MCF 10A (cell line): ENCODE results near the gene SLC30A2. TPM values are rescaled to one million over a fixed set of nuclear protein-coding genes. Genes with fewer than 3 reads are reported as not detected.

ENCODE experiments used
- BruUV-seq: library from RNA; stranded (reverse); fragments of 400-500 nt; replicated peaks from 2 replicates; lab custom pipeline; 2021; lab: Mats Ljungman, UMichigan
- CTCF ChIA-PET: fragments of 300-600 bp; sonication (Branson Sonifier 250); formaldehyde crosslinking; extraction: SDS; loops from one replicate; lab custom pipeline; 2021; ENCODE audit warnings: antibody characterized with exemption, inconsistent platforms; lab: Yijun Ruan, JAX
- POLR2A ChIA-PET: fragments of 300-600, 350-650 bp; sonication (Branson Sonifier 250); formaldehyde crosslinking; extraction: SDS; loops from one replicate; lab custom pipeline; 2020; ENCODE audit warnings: antibody characterized with exemption, inconsistent platforms; lab: Yijun Ruan, JAX
- DNase-seq: peaks from one replicate; pipeline ENCODE4 v3.0.0-alpha.2; 2018; ENCODE audit not compliant: unreplicated experiment
- H3K27ac Mint-ChIP-seq: one replicate; pipeline ENCODE4 v1.8.0; 2022; ENCODE audit warnings: mild to moderate bottlenecking, low read depth, mixed read lengths; ENCODE audit not compliant: unreplicated experiment
- H3K27me3 Mint-ChIP-seq: one replicate; pipeline ENCODE4 v1.8.0; 2022; ENCODE audit warnings: mixed read lengths; ENCODE audit not compliant: insufficient read depth, unreplicated experiment
- H3K36me3 Mint-ChIP-seq: one replicate; pipeline ENCODE4 v1.8.0; 2022; ENCODE audit warnings: mild to moderate bottlenecking, moderate library complexity, mixed read lengths; ENCODE audit not compliant: insufficient read depth, unreplicated experiment
- H3K4me1 Mint-ChIP-seq: one replicate; pipeline ENCODE4 v1.8.0; 2022; ENCODE audit warnings: mixed read lengths; ENCODE audit not compliant: insufficient read depth, unreplicated experiment
- H3K4me3 Mint-ChIP-seq: one replicate; pipeline ENCODE4 v1.8.0; 2022; ENCODE audit warnings: mild to moderate bottlenecking, moderate library complexity, mixed read lengths; ENCODE audit not compliant: unreplicated experiment
- H3K9me3 Mint-ChIP-seq: one replicate; pipeline ENCODE4 v1.8.0; 2022; ENCODE audit warnings: mixed read lengths; ENCODE audit not compliant: unreplicated experiment
- CTCF ChIP-seq: fragments of 200-600 bp; IDR thresholded peaks from one replicate; pipeline ENCODE4 v1.8.0; 2022; ENCODE audit warnings: antibody characterized with exemption, mild to moderate bottlenecking; ENCODE audit not compliant: unreplicated experiment
- intact Hi-C: fragments of 100-400 bp; cut with micrococcal nuclease; formaldehyde crosslinking; loops from 2 replicates; pipeline ENCODE4 v1.14.1; 2022
- total RNA-seq: library from RNA; stranded (reverse); gene quantifications from 2 replicates; pipeline ENCODE4 v1.2.3, GENCODE V29; 2022

Gene SLC30A2
- total RNA-seq, 1 experiment from 2014 or later = not detected

GRCh38 chr1:26058052-26058595, 12.2 kb upstream of the SLC30A2 start:
- ChIA-PET CTCF (interaction anchor here (0.6 to 2.5 kb wide), 3 partner anchors 22 to 120 kb away, joined by 3 to 8 read pairs (median 3); no protein-coding TSS in a partner anchor), POLR2A (interaction anchor here (0.7 kb wide), 1 partner anchor 374 kb away, joined by 3 read pairs; the partner anchor contains the start of gene DHDDS)
- H3K27ac Mint-ChIP-seq = no peak overlapping the region
- H3K4me3 Mint-ChIP-seq = no peak overlapping the region
- H3K4me1 Mint-ChIP-seq = no peaks in the 10 kb centered on the region
- no peaks in the 10 kb centered on the region for H3K9me3 Mint-ChIP-seq
- no peak for DNase-seq
- peaks cover 50% of the 10 kb centered on the region for H3K27me3 Mint-ChIP-seq
- intact Hi-C loops = no loop called here
- no TSS peak for BruUV-seq
- no peaks in the 10 kb centered on the region for H3K36me3 Mint-ChIP-seq
- TF ChIP-seq CTCF = no peak

GRCh38 chr1:26057189-26057588, 11.3 kb upstream of the SLC30A2 start:
- Mint-ChIP-seq H3K4me1 (no peaks in the 10 kb centered on the region), H3K27ac (no peak overlapping the region), H3K4me3 (no peak overlapping the region), H3K36me3 (no peaks in the 10 kb centered on the region), H3K9me3 (no peaks in the 10 kb centered on the region), H3K27me3 (peaks cover 50% of the 10 kb centered on the region)
- CTCF ChIA-PET = interaction anchor here (2.5 kb wide), 1 partner anchor 21 kb away, joined by 8 read pairs; no protein-coding TSS in a partner anchor
- no TSS peak for BruUV-seq
- intact Hi-C loops = no loop called here
- DNase-seq = no peak
- POLR2A ChIA-PET = no interaction called here
- no peak for TF ChIP-seq CTCF

- Mint-ChIP-seq H3K9me3 (no peaks in the 10 kb centered on the region), H3K4me1 (no peaks in the 10 kb centered on the region), H3K36me3 (no peaks in the 10 kb centered on the region), H3K4me3 (no peak overlapping the region), H3K27me3 (peaks cover 48% of the 10 kb centered on the region), H3K27ac (no peak overlapping the region)
- intact Hi-C loops = no loop called here
- CTCF ChIA-PET = interaction anchor here (0.6 to 0.8 kb wide), 3 partner anchors 19 to 245 kb away, joined by 3 read pairs; no protein-coding TSS in a partner anchor
- TF ChIP-seq CTCF = no peak
- no peak for DNase-seq
- no TSS peak for BruUV-seq
- POLR2A ChIA-PET = no interaction called here
Measured at GRCh38 chr1:26055041-26055440, 9.1 kb upstream of the SLC30A2 start.

GRCh38 chr1:26053718-26054560, 8.0 kb upstream of the SLC30A2 start:
- Mint-ChIP-seq H3K4me3 (no peak overlapping the region), H3K27ac (no peak overlapping the region), H3K27me3 (peaks cover 47% of the 10 kb centered on the region), H3K9me3 (no peaks in the 10 kb centered on the region), H3K4me1 (no peaks in the 10 kb centered on the region), H3K36me3 (no peaks in the 10 kb centered on the region)
- ChIA-PET CTCF (interaction anchor here (0.7 to 0.8 kb wide), 3 partner anchors 8 to 244 kb away, joined by 3 to 4 read pairs (median 3); no protein-coding TSS in a partner anchor), POLR2A (interaction anchor here (1.0 kb wide), 1 partner anchor 12 kb away, joined by 3 read pairs; no protein-coding TSS in a partner anchor)
- intact Hi-C loops = no loop called here
- no TSS peak for BruUV-seq
- no peak for TF ChIP-seq CTCF
- no peak for DNase-seq
